Glutamatergic neuron (in vitro differentiated cells): ENCODE measurements around the gene CSNK1D. TPM values are rescaled to one million over a fixed set of nuclear protein-coding genes. Genes with fewer than 3 reads are reported as not detected.
A peak's percentile ranks its signal among the peaks of the same experiment; 100 is the strongest.

Source experiments
- DNase-seq: peaks from one replicate; pipeline ENCODE4 v3.0.0; 2022
- H3K27ac Mint-ChIP-seq: one replicate; pipeline ENCODE4 v1.8.0; 2020; ENCODE audit warnings: mild to moderate bottlenecking, mixed read lengths, inconsistent platforms; ENCODE audit not compliant: unreplicated experiment
- H3K27me3 Mint-ChIP-seq: one replicate; pipeline ENCODE4 v1.8.0; 2020; ENCODE audit warnings: mild to moderate bottlenecking, moderate library complexity, mixed read lengths, inconsistent platforms; ENCODE audit not compliant: unreplicated experiment
- H3K36me3 Mint-ChIP-seq: one replicate; pipeline ENCODE4 v1.8.0; 2020; ENCODE audit warnings: mild to moderate bottlenecking, mixed read lengths, inconsistent platforms; ENCODE audit not compliant: unreplicated experiment
- H3K4me1 Mint-ChIP-seq: one replicate; pipeline ENCODE4 v1.8.0; 2020; ENCODE audit warnings: mild to moderate bottlenecking, low read depth, mixed read lengths, inconsistent platforms; ENCODE audit not compliant: unreplicated experiment
- H3K4me3 Mint-ChIP-seq: one replicate; pipeline ENCODE4 v1.8.0; 2020; ENCODE audit warnings: mild to moderate bottlenecking, mixed read lengths, inconsistent platforms; ENCODE audit not compliant: unreplicated experiment
- H3K9me3 Mint-ChIP-seq: one replicate; pipeline ENCODE4 v1.8.0; 2020; ENCODE audit warnings: mild to moderate bottlenecking, moderate library complexity, mixed read lengths, inconsistent platforms; ENCODE audit not compliant: unreplicated experiment
- CTCF ChIP-seq: fragments of 200-600 bp; sonication (generic); IDR thresholded peaks from one replicate; pipeline ENCODE4 v1.5.0; 2021; ENCODE audit not compliant: partially characterized antibody, unreplicated experiment
- total RNA-seq: library from RNA; stranded (reverse); fragmentation: NEBNext Ultra II Directional; extraction: Animal tissue kit (Norgen Biotek cat#: 25700); gene quantifications from one replicate; pipeline ENCODE4 v1.2.1, GENCODE V29; 2021; ENCODE audit not compliant: unreplicated experiment

Gene CSNK1D
- total RNA-seq, 1 donor from 2014 or later: 211 TPM

DNA sequence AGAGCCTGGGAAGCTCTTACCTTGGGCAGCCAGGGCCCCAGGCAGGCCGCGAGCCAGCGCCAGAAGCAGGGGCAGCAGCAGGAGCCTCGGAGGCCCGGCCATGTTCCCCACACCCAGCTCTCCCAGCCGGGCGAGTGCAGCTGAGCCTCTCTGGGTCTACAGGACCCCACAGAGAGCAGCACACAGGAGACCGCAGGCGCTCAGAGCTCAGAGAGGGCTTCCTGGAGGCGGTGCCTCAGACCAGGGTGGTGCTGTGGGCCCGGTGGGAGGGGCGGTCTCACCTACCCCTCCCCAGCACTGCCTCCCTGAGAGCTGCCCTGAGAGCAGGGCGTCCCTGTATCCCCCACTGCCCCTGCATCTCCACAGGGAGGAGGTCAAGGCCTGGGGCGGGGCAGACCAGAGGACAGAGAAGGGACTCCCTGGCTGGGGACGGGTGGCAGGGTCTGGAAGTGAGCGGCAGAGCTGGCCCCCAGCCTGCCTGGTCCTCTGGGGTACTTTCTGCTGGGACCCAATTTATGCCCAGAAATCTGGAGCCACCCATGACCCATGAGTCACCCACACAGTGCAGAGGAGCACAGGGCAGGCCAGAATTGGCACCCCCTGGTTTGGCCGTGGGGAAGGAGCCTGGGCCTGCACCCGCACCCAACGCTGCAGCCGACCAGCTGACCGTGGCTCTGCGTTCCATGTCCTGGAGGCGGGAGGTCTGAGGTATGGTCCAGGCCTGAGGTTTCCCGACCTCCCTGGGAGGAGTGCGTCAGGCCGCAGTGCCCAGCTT lies 44.1 kb upstream of the CSNK1D start, which contains the start of gene CD7:
CD7 (minus strand) TSS at position 215 of the 775 bp plus-strand sequence; CDS start at position 102, 113 bp downstream.
- Mint-ChIP-seq H3K4me1 (peaks cover 3% of the 10 kb centered on the region), H3K27ac (no peak within 1 kb of the TSS), H3K9me3 (peaks cover 2% of the 10 kb centered on the region), H3K4me3 (no peak within 1 kb of the TSS), H3K36me3 (no peaks in the 10 kb centered on the region), H3K27me3 (peaks cover 8% of the 10 kb centered on the region)
- DNase-seq: peak; percentile 31
- TF ChIP-seq CTCF: no peak

DNA sequence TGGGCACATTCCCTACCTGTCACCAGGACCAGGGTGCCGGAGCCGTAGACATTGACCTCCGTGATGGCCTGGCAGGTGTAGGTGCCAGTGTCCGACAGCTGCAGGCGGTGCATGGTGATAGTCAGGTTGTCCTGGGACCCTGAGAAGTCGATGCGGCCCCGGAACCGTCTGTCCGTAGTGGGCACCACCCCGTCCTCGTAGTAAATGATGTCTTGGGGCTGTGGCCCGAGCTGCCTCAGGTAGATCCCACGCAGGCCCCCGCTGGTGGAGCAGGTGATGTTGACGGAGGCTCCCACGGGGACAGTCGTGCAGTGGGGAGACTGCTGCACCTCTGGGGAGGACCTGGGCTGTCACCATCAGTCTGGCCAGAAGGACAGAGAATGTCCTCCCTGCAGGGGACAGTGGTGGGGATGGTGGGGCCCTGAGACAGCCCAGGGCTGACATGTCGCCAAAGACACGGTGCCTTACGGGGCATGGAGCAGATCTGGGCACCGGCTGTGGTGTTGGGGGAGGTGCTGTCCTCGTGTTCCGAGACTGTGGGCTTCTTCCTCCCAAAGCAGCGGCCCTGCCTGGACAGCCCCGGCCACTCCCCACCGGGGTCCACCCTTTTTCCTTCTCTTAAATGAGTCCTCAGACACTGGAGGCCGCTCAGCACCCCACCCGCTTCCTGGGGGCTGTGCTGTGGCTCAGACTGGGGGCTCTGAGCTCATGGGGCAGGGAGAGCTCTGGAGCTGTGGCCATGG lies 43.3 kb upstream of the CSNK1D start:
- H3K9me3 Mint-ChIP-seq: peaks cover 2% of the 10 kb centered on the region
- peaks cover 3% of the 10 kb centered on the region for H3K4me1 Mint-ChIP-seq
- H3K27ac Mint-ChIP-seq: no peak overlapping the region
- no peak for TF ChIP-seq CTCF
- no peak overlapping the region for H3K4me3 Mint-ChIP-seq
- DNase-seq: no peak
- H3K36me3 Mint-ChIP-seq: no peaks in the 10 kb centered on the region
- peaks cover 8% of the 10 kb centered on the region for H3K27me3 Mint-ChIP-seq

- Mint-ChIP-seq H3K27me3 (peaks cover 6% of the 10 kb centered on the region), H3K4me1 (peaks cover 3% of the 10 kb centered on the region), H3K9me3 (no peaks in the 10 kb centered on the region), H3K27ac (no peak overlapping the region), H3K4me3 (peak overlapping the region; percentile 19), H3K36me3 (no peaks in the 10 kb centered on the region)
- no peak for TF ChIP-seq CTCF
- DNase-seq: peak; percentile 49
Measured at GRCh38 chr17:82315703-82316358, 42.3 kb upstream of the CSNK1D start.

DNA sequence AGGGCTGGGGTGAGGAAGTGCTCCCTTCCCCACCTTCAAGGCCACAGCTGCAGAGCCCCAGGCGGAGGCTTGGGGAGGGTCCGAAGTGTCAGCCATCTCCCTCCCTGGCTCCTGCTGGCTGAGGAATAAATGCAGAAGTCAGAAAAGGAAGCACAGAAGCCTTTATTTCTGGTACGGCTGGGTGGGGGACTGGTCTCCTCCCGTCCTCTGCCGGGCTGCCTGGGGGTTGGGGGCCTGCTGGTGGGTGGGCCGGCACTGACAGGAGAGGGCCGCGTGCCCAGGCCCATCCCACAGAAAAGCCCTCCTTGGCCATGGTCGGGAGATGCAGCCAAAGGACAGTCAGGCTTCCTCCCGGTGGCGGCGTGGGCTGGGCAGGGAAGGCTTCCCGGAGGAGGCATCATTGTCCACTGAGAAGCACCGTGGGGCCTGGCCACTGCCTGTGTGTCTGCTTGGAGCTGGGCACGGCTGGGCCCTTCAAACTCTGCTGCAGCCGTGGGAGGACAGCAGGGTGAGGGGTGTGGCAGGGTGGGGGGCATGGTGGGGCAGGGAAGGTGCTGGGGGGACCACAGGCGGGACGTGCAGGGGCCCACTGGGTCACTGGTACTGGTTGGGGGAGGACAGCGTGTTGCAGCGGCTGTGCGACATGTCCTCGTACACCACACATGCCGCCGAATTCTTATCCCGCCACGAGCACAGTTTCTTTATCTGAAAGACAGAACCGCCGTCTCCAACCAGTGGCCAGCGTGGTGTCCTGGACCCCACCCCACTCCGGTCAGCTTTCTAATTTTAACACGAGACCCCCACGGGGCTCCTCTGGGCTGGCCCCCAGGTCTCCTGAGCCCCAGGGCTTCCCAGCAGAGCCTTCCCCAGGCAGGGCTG lies 41.5 kb upstream of the CSNK1D start:
- DNase-seq: no peak
- no peaks in the 10 kb centered on the region for H3K36me3 Mint-ChIP-seq
- H3K4me1 Mint-ChIP-seq: peaks cover 3% of the 10 kb centered on the region
- TF ChIP-seq CTCF: no peak
- no peak overlapping the region for H3K27ac Mint-ChIP-seq
- no peak overlapping the region for H3K4me3 Mint-ChIP-seq
- peaks cover 6% of the 10 kb centered on the region for H3K27me3 Mint-ChIP-seq
- no peaks in the 10 kb centered on the region for H3K9me3 Mint-ChIP-seq
